ENCODE data around the gene C1QTNF6. TPM values are rescaled to one million over a fixed set of nuclear protein-coding genes. Genes with fewer than 3 reads are reported as not detected.

The C1QTNF6 gene
- total and polyA plus RNA-seq, 2 experiments from 2014 or later = 1.7 to 2.3 TPM

DNA sequence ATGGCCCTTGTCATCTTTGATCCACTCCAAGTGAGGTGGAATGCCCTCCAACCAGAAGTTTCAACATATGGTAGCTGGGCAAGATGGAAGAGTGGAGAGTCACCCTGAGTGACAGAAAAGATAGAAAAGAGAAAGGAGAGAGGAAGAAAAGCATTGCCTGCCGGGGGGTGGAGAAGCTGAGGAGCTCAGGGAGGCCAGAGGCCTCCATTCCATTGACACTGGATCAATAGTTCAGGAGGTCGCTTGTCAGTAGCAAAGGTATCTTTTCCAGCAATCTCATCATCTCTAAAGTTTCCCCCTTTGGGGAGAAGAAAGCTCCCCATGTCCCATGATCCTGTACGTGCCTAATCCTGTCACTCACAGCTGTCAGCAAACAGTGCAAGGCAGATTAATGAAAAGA, 6.7 kb upstream of the C1QTNF6 start:
- H3K36me3 ChIP-seq (ENCODE audit: insufficient read depth) = peaks cover 5% of the 10 kb centered on the region; the same call in 1 of the 2 replicates
- no peak overlapping the region for H3K27ac ChIP-seq (ENCODE audit: low read depth)
- no peak overlapping the region for H3K4me3 ChIP-seq
- H2AFZ ChIP-seq = no peak overlapping the region
- ATAC-seq (no peak), DNase-seq (ENCODE audit: low spot score) (no peak)
- Mint-ChIP-seq H3K27me3 (ENCODE audit: insufficient read depth, low read depth, poor library complexity) (peaks cover 7% of the 10 kb centered on the region), H3K36me3 (ENCODE audit: low read depth) (peaks cover 36% of the 10 kb centered on the region), H3K27ac (no peak overlapping the region), H3K4me3 (no peak overlapping the region), H3K9me3 (peaks cover 23% of the 10 kb centered on the region), H3K4me1 (peaks cover 17% of the 10 kb centered on the region)
- TF ChIP-seq, protein P1, sequence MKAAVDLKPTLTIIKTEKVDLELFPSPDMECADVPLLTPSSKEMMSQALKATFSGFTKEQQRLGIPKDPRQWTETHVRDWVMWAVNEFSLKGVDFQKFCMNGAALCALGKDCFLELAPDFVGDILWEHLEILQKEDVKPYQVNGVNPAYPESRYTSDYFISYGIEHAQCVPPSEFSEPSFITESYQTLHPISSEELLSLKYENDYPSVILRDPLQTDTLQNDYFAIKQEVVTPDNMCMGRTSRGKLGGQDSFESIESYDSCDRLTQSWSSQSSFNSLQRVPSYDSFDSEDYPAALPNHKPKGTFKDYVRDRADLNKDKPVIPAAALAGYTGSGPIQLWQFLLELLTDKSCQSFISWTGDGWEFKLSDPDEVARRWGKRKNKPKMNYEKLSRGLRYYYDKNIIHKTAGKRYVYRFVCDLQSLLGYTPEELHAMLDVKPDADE (IDR thresholded peaks at IDR 0.05) = no peak
- TF ChIP-seq JUNB (IDR thresholded peaks at IDR 0.05; ENCODE audit: unreplicated experiment) (no peak), EZH2 (IDR thresholded peaks at IDR 0.05; ENCODE audit: low read depth, unreplicated experiment) (no peak), ZNF331 (CRISPR knock-in tag; IDR thresholded peaks at IDR 0.05; ENCODE audit: low read depth) (no peak), NANOG (IDR thresholded peaks at IDR 0.05; ENCODE audit: borderline replicate concordance) (no peak), CREB1 (CRISPR knock-in tag; IDR thresholded peaks at IDR 0.05; ENCODE audit: low read depth) (no peak), EZH2phosphoT487 (IDR thresholded peaks at IDR 0.05; ENCODE audit: unreplicated experiment) (no peak), STAT1 (IDR thresholded peaks at IDR 0.05; ENCODE audit: unreplicated experiment) (no peak), ZNF114 (CRISPR knock-in tag; IDR thresholded peaks at IDR 0.05) (no peak), POLR2AphosphoS5 (IDR thresholded peaks at IDR 0.05; ENCODE audit: low read depth) (no peak)
- TF ChIP-seq, protein P2, sequence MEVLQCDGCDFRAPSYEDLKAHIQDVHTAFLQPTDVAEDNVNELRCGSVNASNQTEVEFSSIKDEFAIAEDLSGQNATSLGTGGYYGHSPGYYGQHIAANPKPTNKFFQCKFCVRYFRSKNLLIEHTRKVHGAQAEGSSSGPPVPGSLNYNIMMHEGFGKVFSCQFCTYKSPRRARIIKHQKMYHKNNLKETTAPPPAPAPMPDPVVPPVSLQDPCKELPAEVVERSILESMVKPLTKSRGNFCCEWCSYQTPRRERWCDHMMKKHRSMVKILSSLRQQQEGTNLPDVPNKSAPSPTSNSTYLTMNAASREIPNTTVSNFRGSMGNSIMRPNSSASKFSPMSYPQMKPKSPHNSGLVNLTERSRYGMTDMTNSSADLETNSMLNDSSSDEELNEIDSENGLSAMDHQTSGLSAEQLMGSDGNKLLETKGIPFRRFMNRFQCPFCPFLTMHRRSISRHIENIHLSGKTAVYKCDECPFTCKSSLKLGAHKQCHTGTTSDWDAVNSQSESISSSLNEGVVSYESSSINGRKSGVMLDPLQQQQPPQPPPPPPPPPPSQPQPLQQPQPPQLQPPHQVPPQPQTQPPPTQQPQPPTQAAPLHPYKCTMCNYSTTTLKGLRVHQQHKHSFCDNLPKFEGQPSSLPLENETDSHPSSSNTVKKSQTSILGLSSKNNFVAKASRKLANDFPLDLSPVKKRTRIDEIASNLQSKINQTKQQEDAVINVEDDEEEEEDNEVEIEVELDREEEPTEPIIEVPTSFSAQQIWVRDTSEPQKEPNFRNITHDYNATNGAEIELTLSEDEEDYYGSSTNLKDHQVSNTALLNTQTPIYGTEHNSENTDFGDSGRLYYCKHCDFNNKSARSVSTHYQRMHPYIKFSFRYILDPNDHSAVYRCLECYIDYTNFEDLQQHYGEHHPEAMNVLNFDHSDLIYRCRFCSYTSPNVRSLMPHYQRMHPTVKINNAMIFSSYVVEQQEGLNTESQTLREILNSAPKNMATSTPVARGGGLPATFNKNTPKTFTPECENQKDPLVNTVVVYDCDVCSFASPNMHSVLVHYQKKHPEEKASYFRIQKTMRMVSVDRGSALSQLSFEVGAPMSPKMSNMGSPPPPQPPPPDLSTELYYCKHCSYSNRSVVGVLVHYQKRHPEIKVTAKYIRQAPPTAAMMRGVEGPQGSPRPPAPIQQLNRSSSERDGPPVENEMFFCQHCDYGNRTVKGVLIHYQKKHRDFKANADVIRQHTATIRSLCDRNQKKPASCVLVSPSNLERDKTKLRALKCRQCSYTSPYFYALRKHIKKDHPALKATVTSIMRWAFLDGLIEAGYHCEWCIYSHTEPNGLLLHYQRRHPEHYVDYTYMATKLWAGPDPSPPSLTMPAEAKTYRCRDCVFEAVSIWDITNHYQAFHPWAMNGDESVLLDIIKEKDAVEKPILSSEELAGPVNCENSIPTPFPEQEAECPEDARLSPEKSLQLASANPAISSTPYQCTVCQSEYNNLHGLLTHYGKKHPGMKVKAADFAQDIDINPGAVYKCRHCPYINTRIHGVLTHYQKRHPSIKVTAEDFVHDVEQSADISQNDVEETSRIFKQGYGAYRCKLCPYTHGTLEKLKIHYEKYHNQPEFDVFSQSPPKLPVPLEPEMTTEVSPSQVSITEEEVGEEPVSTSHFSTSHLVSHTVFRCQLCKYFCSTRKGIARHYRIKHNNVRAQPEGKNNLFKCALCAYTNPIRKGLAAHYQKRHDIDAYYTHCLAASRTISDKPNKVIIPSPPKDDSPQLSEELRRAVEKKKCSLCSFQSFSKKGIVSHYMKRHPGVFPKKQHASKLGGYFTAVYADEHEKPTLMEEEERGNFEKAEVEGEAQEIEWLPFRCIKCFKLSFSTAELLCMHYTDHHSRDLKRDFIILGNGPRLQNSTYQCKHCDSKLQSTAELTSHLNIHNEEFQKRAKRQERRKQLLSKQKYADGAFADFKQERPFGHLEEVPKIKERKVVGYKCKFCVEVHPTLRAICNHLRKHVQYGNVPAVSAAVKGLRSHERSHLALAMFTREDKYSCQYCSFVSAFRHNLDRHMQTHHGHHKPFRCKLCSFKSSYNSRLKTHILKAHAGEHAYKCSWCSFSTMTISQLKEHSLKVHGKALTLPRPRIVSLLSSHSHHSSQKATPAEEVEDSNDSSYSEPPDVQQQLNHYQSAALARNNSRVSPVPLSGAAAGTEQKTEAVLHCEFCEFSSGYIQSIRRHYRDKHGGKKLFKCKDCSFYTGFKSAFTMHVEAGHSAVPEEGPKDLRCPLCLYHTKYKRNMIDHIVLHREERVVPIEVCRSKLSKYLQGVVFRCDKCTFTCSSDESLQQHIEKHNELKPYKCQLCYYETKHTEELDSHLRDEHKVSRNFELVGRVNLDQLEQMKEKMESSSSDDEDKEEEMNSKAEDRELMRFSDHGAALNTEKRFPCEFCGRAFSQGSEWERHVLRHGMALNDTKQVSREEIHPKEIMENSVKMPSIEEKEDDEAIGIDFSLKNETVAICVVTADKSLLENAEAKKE (CRISPR knock-in tag; IDR thresholded peaks at IDR 0.05) = no peak
- TF ChIP-seq, protein P3, sequence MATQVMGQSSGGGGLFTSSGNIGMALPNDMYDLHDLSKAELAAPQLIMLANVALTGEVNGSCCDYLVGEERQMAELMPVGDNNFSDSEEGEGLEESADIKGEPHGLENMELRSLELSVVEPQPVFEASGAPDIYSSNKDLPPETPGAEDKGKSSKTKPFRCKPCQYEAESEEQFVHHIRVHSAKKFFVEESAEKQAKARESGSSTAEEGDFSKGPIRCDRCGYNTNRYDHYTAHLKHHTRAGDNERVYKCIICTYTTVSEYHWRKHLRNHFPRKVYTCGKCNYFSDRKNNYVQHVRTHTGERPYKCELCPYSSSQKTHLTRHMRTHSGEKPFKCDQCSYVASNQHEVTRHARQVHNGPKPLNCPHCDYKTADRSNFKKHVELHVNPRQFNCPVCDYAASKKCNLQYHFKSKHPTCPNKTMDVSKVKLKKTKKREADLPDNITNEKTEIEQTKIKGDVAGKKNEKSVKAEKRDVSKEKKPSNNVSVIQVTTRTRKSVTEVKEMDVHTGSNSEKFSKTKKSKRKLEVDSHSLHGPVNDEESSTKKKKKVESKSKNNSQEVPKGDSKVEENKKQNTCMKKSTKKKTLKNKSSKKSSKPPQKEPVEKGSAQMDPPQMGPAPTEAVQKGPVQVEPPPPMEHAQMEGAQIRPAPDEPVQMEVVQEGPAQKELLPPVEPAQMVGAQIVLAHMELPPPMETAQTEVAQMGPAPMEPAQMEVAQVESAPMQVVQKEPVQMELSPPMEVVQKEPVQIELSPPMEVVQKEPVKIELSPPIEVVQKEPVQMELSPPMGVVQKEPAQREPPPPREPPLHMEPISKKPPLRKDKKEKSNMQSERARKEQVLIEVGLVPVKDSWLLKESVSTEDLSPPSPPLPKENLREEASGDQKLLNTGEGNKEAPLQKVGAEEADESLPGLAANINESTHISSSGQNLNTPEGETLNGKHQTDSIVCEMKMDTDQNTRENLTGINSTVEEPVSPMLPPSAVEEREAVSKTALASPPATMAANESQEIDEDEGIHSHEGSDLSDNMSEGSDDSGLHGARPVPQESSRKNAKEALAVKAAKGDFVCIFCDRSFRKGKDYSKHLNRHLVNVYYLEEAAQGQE (IDR thresholded peaks at IDR 0.05; ENCODE audit: unreplicated experiment) = no peak
- TF ChIP-seq, protein P4, sequence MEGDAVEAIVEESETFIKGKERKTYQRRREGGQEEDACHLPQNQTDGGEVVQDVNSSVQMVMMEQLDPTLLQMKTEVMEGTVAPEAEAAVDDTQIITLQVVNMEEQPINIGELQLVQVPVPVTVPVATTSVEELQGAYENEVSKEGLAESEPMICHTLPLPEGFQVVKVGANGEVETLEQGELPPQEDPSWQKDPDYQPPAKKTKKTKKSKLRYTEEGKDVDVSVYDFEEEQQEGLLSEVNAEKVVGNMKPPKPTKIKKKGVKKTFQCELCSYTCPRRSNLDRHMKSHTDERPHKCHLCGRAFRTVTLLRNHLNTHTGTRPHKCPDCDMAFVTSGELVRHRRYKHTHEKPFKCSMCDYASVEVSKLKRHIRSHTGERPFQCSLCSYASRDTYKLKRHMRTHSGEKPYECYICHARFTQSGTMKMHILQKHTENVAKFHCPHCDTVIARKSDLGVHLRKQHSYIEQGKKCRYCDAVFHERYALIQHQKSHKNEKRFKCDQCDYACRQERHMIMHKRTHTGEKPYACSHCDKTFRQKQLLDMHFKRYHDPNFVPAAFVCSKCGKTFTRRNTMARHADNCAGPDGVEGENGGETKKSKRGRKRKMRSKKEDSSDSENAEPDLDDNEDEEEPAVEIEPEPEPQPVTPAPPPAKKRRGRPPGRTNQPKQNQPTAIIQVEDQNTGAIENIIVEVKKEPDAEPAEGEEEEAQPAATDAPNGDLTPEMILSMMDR (conservative IDR thresholded peaks at IDR 0.05; ENCODE audit: low read depth in 2 of 2) = no peak
- H3K27me3 ChIP-seq (ENCODE audit: insufficient read depth) = no peaks in the 10 kb centered on the region
- H3F3A ChIP-seq (replicated peaks; ENCODE audit: low read depth) = no peaks in the 10 kb centered on the region
- peaks cover 10% of the 10 kb centered on the region for H3K4me1 ChIP-seq (ENCODE audit: insufficient read depth)
- H4K20me1 ChIP-seq (replicated peaks; ENCODE audit: insufficient read depth) = no peaks in the 10 kb centered on the region
- H3K79me2 ChIP-seq (replicated peaks; ENCODE audit: insufficient read depth) = no peaks in the 10 kb centered on the region
- no peak overlapping the region for H3K4me2 ChIP-seq
- H3K9me2 ChIP-seq (ENCODE audit: insufficient read depth) = no peaks in the 10 kb centered on the region
